Stimulated activated CD4-positive, alpha-beta T cell treated with anti-CD3 and anti-CD28 coated beads, Interleukin-1b, Interleukin-23, amount 100 ng/mL, for 4 hours (primary cell): Measurements from ENCODE around the gene LIX1.

Source experiments
- DNase-seq, 2 donors: peaks; one replicate each; pipeline ENCODE4 v3.0.0-alpha.2; 2020; ENCODE audit warnings: low read depth in 2 of 2

LIX1 gene

DNA sequence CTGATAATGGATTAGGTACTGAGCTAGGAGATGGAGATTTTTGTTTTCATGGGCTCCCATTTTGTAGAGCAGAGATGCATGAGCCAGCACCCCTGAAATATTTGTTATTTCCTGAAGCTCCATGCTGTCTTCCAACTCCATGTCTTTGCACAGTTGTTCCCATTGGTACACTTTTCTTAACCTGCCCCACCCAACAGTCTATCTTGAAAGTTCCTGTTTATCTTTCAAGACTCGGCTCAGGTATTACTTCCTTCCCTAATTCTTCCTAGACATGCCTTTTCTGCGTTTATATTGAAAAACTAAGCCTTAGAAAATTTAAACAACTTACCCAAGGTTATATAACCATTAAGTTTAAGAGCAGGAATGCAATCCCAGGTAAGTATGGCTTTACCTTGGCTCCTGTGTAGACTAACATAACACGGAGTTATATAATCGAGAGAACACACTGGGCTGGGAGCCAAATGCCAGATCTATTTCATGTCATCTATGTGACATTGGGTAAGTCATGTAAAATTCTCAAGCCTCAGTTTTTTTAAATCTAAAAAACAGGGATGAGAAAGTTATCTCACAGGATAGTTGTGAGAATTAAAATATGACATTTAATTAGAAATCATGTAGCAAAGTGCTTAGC, 67.4 kb downstream of the LIX1 start:
- no peak for DNase-seq

- no peak for DNase-seq
Measured at GRCh38 chr5:97073420-97073819, 69.0 kb downstream of the LIX1 start.

DNA sequence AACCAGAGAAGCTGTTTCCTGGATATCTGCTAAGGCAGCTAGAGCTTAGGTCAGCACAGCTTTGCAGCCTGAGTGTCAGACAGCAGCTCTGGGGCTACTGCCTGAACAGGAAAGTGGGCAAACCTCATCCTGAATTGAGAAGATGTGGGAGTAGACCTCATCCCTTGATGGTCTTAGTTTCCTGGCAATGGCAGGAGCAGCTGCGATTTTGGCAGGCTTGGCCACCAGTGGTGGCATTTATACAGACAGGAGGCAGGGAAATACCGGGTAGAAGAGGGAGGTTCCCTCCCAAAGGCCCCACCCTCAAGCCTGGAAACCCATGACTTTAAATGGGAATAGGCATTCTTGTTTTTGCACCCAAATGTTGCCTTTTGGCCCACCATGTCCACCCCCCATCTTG, 69.7 kb downstream of the LIX1 start:
- DNase-seq, result no peak

DNA sequence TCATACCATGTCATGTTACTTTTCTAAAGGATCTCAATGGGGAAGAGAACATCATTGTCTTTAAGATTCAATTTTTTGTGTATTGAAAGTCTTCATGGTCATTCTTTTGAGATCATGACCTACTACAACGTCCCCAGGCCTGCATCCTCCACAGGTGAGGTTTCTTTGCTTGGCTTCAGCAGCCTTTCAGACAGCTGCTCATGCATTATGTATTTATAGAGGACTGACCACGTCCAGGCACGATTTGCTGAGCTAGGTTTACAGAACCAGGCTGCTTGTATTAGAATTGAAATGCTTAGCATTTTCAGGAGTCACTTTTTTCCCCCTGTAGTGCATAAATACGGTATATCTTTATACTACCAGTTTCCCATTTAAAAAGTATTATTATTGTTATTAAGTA, 70.4 kb downstream of the LIX1 start:
- DNase-seq, result no peak

- DNase-seq, result no peak
Measured at GRCh38 chr5:97071101-97071500, 71.3 kb downstream of the LIX1 start.

DNA sequence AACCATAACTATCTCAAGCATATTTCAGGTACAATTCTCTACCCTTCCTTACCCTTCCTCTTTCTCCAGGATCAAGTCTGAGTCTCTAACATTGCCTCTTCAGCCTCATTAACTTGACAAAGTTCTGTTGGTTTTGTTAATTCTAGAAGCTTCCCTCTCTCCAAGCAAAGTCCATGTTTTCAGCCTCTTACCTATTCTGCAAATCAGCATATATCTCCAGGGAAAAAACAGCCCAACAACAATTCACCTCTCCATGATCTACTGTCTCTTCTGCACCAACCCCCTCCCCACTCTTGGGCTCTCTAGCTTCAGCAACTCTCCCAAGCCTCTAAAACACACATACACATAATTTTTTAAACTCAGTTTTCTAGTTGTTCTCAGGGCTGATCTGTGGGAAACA, 72.2 kb downstream of the LIX1 start:
- no peak for DNase-seq

- DNase-seq, result no peak
Measured at GRCh38 chr5:97067296-97067850, 75.0 kb downstream of the LIX1 start.

DNA sequence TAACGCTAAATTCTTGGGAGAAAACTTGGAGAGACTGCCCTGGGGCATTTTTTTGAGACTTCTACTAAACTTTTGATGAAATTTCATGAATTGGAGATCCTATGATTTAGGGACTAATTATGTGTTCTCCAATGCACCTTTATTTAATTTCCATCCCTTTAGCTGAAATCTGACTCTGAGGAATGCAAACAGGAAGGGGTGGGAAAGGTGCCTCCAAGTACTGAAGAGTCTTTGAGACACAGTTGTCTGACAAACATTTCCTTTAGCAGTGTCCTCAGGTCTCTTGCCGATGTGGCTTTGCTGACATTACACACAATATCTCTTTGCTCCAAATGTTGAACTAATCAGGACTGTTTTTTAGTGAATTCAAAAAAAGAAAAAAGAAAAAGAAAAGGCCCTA, 76.9 kb downstream of the LIX1 start:
- DNase-seq, result no peak

GRCh38 chr5:97063251-97063650, 79.2 kb downstream of the LIX1 start:
- DNase-seq, result no peak

DNA sequence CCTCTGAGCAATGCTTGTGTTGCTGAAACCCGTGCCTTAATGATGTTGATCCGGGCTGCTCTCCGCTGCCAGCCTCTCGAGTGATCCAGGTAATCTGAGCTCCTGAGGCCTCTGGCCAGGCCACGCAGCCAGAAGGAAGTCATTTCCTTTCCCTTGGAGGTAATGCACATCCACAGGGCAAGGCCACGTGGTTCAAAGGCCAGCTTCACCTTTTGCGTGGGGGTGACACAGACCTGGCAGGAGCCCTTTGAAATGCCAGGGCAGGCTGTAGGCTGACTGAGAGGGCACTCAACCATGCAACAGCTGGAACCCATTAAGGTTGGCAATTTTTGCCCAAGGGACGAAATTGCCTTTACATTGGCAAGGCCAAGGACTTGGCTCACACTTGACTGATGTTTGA, 80.4 kb downstream of the LIX1 start:
- DNase-seq, result no peak

GRCh38 chr5:97056263-97056662, 86.1 kb downstream of the LIX1 start:
- DNase-seq, result no peak

- no peak for DNase-seq
Measured at GRCh38 chr5:97049175-97049574, 93.2 kb downstream of the LIX1 start.

GRCh38 chr5:97047076-97047475, 95.3 kb downstream of the LIX1 start:
- DNase-seq, result no peak

DNA sequence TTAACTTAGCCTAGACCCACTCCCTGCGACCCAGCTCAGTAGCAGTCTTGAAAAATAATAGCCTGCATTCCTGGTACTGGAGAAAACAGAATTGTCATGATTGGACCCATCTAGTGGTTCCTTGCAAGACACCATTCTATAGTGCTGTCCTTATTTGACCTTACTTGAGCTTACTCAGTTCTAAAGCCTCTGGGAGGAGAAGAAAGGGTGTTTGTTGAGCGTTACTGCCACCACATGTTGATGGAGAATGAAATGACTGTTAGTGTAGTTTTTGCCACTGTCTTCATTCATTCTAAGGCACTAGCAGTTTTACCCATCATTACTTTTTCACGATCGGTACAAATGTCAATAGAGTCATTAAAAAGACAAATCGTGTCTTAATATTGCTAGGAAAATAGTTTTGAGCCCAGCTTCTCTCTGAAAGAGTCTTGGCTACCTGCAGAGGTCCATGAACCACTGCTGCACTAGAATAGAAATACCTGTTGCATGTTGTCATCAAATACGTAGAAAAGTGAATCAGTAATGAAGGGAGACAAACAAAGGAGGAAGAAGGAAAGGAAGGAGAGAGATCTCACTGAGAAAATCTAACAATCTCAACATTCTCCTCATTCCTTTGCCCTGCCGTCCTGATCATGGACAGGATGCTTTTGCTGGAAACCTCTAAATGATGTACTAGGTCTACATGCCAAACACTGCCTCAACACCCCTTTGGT, 96.0 kb downstream of the LIX1 start:
- DNase-seq, result no peak

DNA sequence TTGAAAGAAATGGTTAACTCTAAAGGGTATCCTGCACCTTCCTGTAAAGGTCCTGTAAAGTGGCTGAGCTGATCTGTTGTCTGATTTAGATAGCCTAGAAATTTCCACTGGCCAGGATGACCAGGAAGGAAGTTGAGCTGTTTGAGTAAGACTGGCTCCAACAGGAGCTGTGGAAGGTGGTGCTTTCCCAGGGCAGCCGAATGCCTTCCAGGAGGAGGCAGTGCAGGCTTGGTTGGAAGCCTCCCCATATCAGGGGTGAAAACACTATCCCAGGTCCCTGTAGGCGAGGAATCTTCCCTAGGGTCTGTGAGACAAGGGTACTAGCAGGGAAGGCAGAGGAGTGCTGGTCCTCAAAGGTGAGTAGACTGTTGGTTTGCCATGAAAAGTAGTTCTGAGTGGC, 98.4 kb downstream of the LIX1 start:
- DNase-seq, result no peak

DNA sequence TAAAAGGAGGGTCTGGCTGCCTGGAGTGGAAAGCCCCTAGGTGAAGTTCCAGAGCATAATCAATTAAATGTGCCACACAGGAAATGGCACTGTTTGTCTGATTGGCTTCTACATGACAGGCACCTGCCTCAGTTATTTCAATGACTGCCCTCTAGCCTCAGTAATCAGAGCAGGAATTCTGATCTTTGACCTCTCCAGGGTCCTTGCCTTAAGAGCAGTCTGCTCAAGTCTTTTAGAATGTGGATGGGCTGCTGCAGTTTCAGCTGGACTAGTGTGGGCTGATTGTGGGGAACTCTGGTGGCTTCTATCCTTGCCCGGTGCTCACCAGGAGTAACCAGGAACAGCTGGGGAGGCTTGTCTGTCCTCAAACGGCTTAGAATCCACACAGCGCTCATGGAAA, 98.9 kb downstream of the LIX1 start:
- DNase-seq, result no peak

GRCh38 chr5:97042996-97043395, 99.4 kb downstream of the LIX1 start:
- no peak for DNase-seq
